HCT116 (cell line): ENCODE measurements around the gene TTLL7. TPM values are rescaled to one million over a fixed set of nuclear protein-coding genes. Genes with fewer than 3 reads are reported as not detected.

Experiments
- ATAC-seq: fragments of 200-7000 bp; cut with Tn5 transposase; 2 replicates; pipeline ENCODE4 v1.9.1; 2020; ENCODE audit warnings: mild to moderate bottlenecking, moderate library complexity
- BruUV-seq: library from RNA; stranded (reverse); fragments of 400-500 nt; replicated peaks from 2 replicates; lab custom pipeline; 2021; lab: Mats Ljungman, UMichigan
- CTCF ChIA-PET: fragments of 300-600 bp; sonication (Branson Sonifier 250); formaldehyde crosslinking; loops from one replicate; lab custom pipeline; 2021; ENCODE audit warnings: antibody characterized with exemption; lab: Charles Lee
- POLR2A ChIA-PET: fragments of 300-600, 350-600 bp; sonication (Branson Sonifier 250); formaldehyde crosslinking; loops from one replicate; lab custom pipeline; 2021; ENCODE audit warnings: antibody characterized with exemption; lab: Charles Lee
- RAD21 ChIA-PET, 2 experiments: fragments of 300-600 bp; sonication (Branson Sonifier 250); formaldehyde crosslinking; loops; one replicate each; lab custom pipeline; 2023; ENCODE audit warnings: low total read pairs in 2 of 2; ENCODE audit not compliant: uncharacterized antibody in 2 of 2, unreplicated experiment in 2 of 2, low non-redundant PET in 1 of 2; lab: Charles Lee
- DNase-seq: peaks from one replicate; pipeline ENCODE4 v3.0.0-alpha.2; 2010; ENCODE audit warnings: low read depth, low spot score
- H2AFZ ChIP-seq: fragments of 200-600 bp; shearing (Covaris generic), sonication (generic); 2 replicates; pipeline ENCODE4 v1.6.1; 2017; ENCODE audit warnings: low read depth, mixed run types, mixed read lengths, antibody characterized with exemption, low read length; ENCODE audit not compliant: poor library complexity, severe bottlenecking
- H3K27ac ChIP-seq: 2 replicates; pipeline ENCODE4 v1.5.1; 2012; ENCODE audit warnings: low read depth, low read length
- H3K27me3 ChIP-seq: fragments of 200-600 bp; sonication (generic); 2 replicates; pipeline ENCODE4 v1.6.1; 2016; ENCODE audit warnings: mixed run types, low read length, mixed read lengths; ENCODE audit not compliant: insufficient read depth
- H3K36me3 ChIP-seq, 2 experiments: fragments of 200-500 bp in 1 of 2; fragments of 200-600 bp in 1 of 2; sonication (Bioruptor generic) in 1 of 2; sonication (generic) in 1 of 2; 2 replicates each; pipeline versions ENCODE4 v1.5.1 to v1.6.1; 2014 to 2016; ENCODE audit warnings: low read length in 2 of 2, inconsistent platforms in 1 of 2, mixed read lengths in 1 of 2, mixed run types in 1 of 2; ENCODE audit not compliant: insufficient read depth in 2 of 2, control insufficient read depth in 1 of 2
- H3K4me1 ChIP-seq, 2 experiments: fragments of 200-600 bp in 1 of 2; sonication (generic) in 1 of 2; 2 replicates each; pipeline versions ENCODE4 v1.5.1 to v1.6.1; 2012 to 2017; ENCODE audit warnings: low read length in 2 of 2, inconsistent platforms in 1 of 2, mild to moderate bottlenecking in 1 of 2, mixed read lengths in 1 of 2, mixed run types in 1 of 2, moderate library complexity in 1 of 2; ENCODE audit not compliant: insufficient read depth in 2 of 2, control insufficient read depth in 1 of 2
- H3K4me2 ChIP-seq: fragments of 200-600 bp; sonication (generic); 2 replicates; pipeline ENCODE4 v1.6.1; 2017; ENCODE audit warnings: mixed run types, low read length, mixed read lengths
- H3K4me3 ChIP-seq, 2 experiments: fragments of 200-600 bp in 1 of 2; sonication (generic) in 1 of 2; replicated peaks in 1 of 2; 2 replicates each; pipeline ENCODE4 v1.5.1; 2011 to 2016; ENCODE audit warnings: low read length in 2 of 2, control low read depth in 1 of 2, low read depth in 1 of 2, mild to moderate bottlenecking in 1 of 2, mixed read lengths in 1 of 2, mixed run types in 1 of 2
- H3K79me2 ChIP-seq: fragments of 200-600 bp; sonication (generic); 2 replicates; pipeline ENCODE4 v1.6.1; 2017; ENCODE audit warnings: mild to moderate bottlenecking, mixed run types, low read length, moderate library complexity, mixed read lengths; ENCODE audit not compliant: insufficient read depth
- H3K9ac ChIP-seq: fragments of 200-600 bp; sonication (generic); 2 replicates; pipeline ENCODE4 v1.6.1; 2016; ENCODE audit warnings: low read length, mixed read lengths
- H3K9me2 ChIP-seq: fragments of 200-600 bp; sonication (generic), shearing (Covaris generic); 2 replicates; pipeline ENCODE4 v1.6.1; 2017; ENCODE audit warnings: mixed run types, mild to moderate bottlenecking, moderate library complexity; ENCODE audit not compliant: insufficient read depth
- H3K9me3 ChIP-seq, 2 experiments: fragments of 200-500 bp in 1 of 2; fragments of 200-600 bp in 1 of 2; sonication (Bioruptor generic) in 1 of 2; sonication (generic) in 1 of 2; 2 replicates each; pipeline ENCODE4 v1.6.1; 2014 to 2017; ENCODE audit warnings: low read length in 2 of 2, mixed read lengths in 2 of 2, inconsistent platforms in 1 of 2, low read depth in 1 of 2, mild to moderate bottlenecking in 1 of 2, mixed run types in 1 of 2, moderate library complexity in 1 of 2; ENCODE audit not compliant: control insufficient read depth in 1 of 2, insufficient read depth in 1 of 2
- H4K20me1 ChIP-seq: fragments of 200-600 bp; sonication (generic), shearing (Covaris generic); 2 replicates; pipeline ENCODE4 v1.6.1; 2017; ENCODE audit warnings: mixed run types, mild to moderate bottlenecking, moderate library complexity; ENCODE audit not compliant: insufficient read depth
- CEBPB ChIP-seq: IDR thresholded peaks from 2 replicates; pipeline ENCODE4 v1.6.1; 2012; ENCODE audit warnings: low read depth
- ELF1 ChIP-seq: IDR thresholded peaks from 2 replicates; pipeline ENCODE4 v1.6.1; 2012; ENCODE audit warnings: low read depth, borderline replicate concordance
- EZH2 ChIP-seq: fragments of 200-600 bp; sonication (generic); IDR thresholded peaks from 2 replicates; pipeline ENCODE4 v1.6.1; 2017; ENCODE audit warnings: antibody characterized with exemption, mixed run types
- EZH2phosphoT487 ChIP-seq: fragments of 200-600 bp; IDR thresholded peaks from 2 replicates; pipeline ENCODE4 v1.6.1; 2018; ENCODE audit warnings: antibody characterized with exemption, borderline replicate concordance
- MAX ChIP-seq: IDR thresholded peaks from 2 replicates; pipeline ENCODE4 v1.6.1; 2012
- RAD21 ChIP-seq: IDR thresholded peaks from 2 replicates; pipeline ENCODE4 v1.6.1; 2012; ENCODE audit warnings: low read depth, mild to moderate bottlenecking
- REST ChIP-seq: IDR thresholded peaks from 2 replicates; pipeline ENCODE4 v1.6.1; 2012; ENCODE audit warnings: low read depth
- SIN3A ChIP-seq: IDR thresholded peaks from 2 replicates; pipeline ENCODE4 v1.6.1; 2012; ENCODE audit warnings: low read depth
- SRF ChIP-seq: IDR thresholded peaks from 2 replicates; pipeline ENCODE4 v1.6.1; 2012; ENCODE audit warnings: low read depth
- TCF7L2 ChIP-seq: IDR thresholded peaks from 2 replicates; pipeline ENCODE4 v1.7.0; 2011; ENCODE audit warnings: borderline replicate concordance, inconsistent platforms; ENCODE audit not compliant: insufficient read depth, insufficient read length; ENCODE audit errors: extremely low read depth
- YY1 ChIP-seq: IDR thresholded peaks from 2 replicates; pipeline ENCODE4 v1.6.1; 2011; ENCODE audit warnings: low read length, low read depth, moderate library complexity, mild to moderate bottlenecking; ENCODE audit not compliant: insufficient replicate concordance; ENCODE audit errors: extremely low read depth
- ZBTB33 ChIP-seq: IDR thresholded peaks from 2 replicates; pipeline ENCODE4 v1.6.1; 2011; ENCODE audit warnings: mild to moderate bottlenecking, low read length, moderate library complexity; ENCODE audit not compliant: insufficient replicate concordance; ENCODE audit errors: extremely low read depth
- ZFX ChIP-seq: fragments of 450-650 bp; IDR thresholded peaks from 2 replicates; pipeline ENCODE4 v1.6.1; 2017
- ZNF274 ChIP-seq: fragments of 200-500 bp; sonication (Bioruptor generic); IDR thresholded peaks from 2 replicates; pipeline ENCODE4 v1.6.1; 2014; ENCODE audit warnings: mild to moderate bottlenecking, low read depth, low read length, inconsistent platforms
- intact Hi-C: fragments of 100-400 bp; cut with micrococcal nuclease; formaldehyde crosslinking; loops from 2 replicates; pipeline ENCODE4 v1.10.0; 2022
- total RNA-seq: library from RNA; stranded (reverse); gene quantifications from one replicate; pipeline ENCODE4 v1.2.1, GENCODE V29; 2021; ENCODE audit not compliant: unreplicated experiment

TTLL7 gene
- total RNA-seq, 1 experiment from 2014 or later = 21.2 TPM

GRCh38 chr1:83838573-83838972 is 160.4 kb downstream of the TTLL7 start:
- intact Hi-C loops = no loop called here
- BruUV-seq = no TSS peak
- no peak for DNase-seq

More at GRCh38 chr1:83838573-83838972, 160.4 kb downstream of the TTLL7 start:
- Histone ChIP-seq H4K20me1 (no peaks in the 10 kb centered on the region), H2AFZ (no peak overlapping the region), H3K27ac (no peak overlapping the region), H3K36me3 (no peaks in the 10 kb centered on the region), H3K4me1 (no peaks in the 10 kb centered on the region), H3K9me3 (no peaks in the 10 kb centered on the region), H3K4me3 (no peak overlapping the region), H3K27me3 (no peaks in the 10 kb centered on the region; the same call in 1 of the 2 replicates), H3K9me2 (no peaks in the 10 kb centered on the region), H3K4me2 (no peak overlapping the region), H3K9ac (no peak overlapping the region), H3K79me2 (no peaks in the 10 kb centered on the region)
- ChIA-PET CTCF (no interaction called here), RAD21 (no interaction called here), POLR2A (no interaction called here)
- ATAC-seq = no peak
- TF ChIP-seq ZBTB33 = no peak
- TF ChIP-seq EZH2 = no peak
- no peak for TF ChIP-seq SRF
- TF ChIP-seq YY1 = no peak
- TF ChIP-seq EZH2phosphoT487 = no peak
- TF ChIP-seq MAX = no peak
- no peak for TF ChIP-seq ELF1
- no peak for TF ChIP-seq CEBPB
- no peak for TF ChIP-seq REST
- TF ChIP-seq TCF7L2 = no peak
- no peak for TF ChIP-seq ZFX
- no peak for TF ChIP-seq ZNF274
- TF ChIP-seq SIN3A = no peak
- TF ChIP-seq RAD21 = no peak
